Activated CD4-positive, alpha-beta T cell treated with anti-CD3 and anti-CD28 coated beads for 1 hour (primary cell): ENCODE measurements around the gene CORO1C.
A peak's percentile ranks its signal among the peaks of the same experiment; 100 is the strongest.
"Not testable (repeated sequence)": the region's sequence is repeated elsewhere in the genome, so short reads cannot be mapped to it uniquely, and the experiment has no call there.

Experiments used
- DNase-seq: peaks from one replicate; pipeline ENCODE4 v3.0.0-alpha.2; 2020

Gene CORO1C

DNA sequence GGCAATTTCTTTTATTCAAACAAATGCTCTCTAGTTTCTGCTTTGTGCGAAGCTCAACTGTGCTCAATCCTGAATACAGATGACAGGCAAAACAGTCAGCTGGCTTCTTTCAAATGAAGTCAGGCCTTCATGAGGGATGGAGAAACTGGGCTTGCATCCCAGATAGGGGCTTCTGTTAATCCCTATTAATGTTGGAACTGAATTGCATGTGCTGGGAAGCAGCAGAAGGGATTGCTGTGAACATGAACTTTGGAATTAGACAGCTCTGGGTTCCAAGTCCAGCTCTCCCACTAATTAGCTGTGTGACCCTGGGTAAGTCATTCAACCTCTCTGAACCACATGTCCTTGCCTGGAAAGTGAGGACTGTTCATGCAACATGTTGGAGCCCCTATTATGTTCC is 21.1 kb upstream of the CORO1C start:
- DNase-seq: no peak

DNA sequence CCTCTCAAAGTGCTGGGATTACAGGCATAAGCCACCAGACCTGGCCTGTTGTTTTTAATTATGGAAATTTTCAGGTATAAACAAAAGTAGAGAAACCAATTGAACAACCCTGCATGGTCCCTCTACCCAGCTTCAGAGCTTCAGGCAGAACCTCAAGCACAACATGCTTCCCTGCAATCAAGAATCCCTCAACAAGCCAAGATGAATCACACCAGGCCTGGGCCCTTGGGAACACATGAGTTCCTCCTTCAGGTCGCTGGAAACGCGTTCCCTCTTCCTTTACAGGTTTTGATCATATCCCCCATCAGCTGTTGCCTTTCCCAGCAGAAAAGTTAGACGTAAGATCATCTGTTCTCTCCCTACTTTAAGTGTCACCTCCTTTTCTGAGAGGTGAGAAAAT is 20.5 kb upstream of the CORO1C start:
- DNase-seq: no peak

DNA sequence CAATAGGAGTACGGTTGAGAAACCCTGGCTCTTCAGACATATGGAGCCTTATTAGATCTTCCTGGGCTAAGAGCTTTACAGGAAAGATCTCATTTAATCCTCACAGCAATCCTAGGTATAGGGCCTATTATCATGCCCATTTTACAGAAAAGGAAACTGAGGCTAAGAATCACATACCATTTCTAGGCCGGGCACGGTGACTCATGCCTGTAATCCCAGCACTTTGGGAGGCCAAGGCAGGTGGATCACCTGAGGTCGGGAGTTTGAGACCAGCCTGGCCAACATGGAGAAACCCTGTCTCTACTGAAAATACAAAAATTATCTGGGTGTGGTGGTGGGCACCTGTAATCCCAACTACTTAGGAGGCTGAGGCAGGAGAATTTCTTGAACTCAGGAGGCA is 19.7 kb upstream of the CORO1C start:
- DNase-seq: not testable (repeated sequence)

- DNase-seq: no peak
Measured at GRCh38 chr12:108750526-108750925, 19.2 kb upstream of the CORO1C start.

DNA sequence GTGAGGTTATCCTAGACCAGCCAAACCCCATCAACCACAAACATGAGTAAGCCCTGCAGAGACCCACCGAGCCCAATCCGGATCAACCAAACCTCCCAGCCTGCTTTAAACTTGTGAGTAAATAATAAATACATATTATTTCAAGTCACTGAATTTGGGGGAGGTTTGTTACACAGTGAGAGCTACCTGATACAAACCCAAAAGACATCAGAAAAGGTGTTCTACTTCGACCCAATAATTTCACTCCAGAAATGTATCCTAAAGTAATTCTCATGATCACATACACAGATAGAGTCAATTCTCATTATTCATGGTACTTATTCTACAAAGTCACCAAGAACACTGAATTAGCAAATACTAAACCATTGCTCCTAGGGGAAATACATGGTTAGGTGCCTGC is 16.2 kb upstream of the CORO1C start:
- DNase-seq: no peak

DNA sequence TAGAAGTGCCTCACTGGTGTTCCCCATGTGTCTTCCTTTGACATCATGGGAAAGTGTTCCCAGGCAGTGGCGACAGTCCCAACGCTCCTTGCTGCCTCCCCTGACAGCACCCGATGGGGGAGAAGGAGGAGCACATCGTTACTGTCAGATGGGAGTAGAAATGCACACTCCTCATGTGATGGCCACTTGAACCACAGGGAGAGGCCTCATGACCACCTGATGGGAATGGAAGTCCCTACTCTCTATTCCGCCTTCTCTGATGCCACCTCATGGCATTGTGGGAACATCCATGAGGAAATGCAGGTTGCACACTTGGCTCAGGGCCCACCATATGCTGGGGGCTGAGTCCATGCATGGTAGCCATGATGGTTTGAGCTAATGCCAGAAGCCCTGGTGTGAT is 14.3 kb upstream of the CORO1C start:
- DNase-seq: no peak

DNA sequence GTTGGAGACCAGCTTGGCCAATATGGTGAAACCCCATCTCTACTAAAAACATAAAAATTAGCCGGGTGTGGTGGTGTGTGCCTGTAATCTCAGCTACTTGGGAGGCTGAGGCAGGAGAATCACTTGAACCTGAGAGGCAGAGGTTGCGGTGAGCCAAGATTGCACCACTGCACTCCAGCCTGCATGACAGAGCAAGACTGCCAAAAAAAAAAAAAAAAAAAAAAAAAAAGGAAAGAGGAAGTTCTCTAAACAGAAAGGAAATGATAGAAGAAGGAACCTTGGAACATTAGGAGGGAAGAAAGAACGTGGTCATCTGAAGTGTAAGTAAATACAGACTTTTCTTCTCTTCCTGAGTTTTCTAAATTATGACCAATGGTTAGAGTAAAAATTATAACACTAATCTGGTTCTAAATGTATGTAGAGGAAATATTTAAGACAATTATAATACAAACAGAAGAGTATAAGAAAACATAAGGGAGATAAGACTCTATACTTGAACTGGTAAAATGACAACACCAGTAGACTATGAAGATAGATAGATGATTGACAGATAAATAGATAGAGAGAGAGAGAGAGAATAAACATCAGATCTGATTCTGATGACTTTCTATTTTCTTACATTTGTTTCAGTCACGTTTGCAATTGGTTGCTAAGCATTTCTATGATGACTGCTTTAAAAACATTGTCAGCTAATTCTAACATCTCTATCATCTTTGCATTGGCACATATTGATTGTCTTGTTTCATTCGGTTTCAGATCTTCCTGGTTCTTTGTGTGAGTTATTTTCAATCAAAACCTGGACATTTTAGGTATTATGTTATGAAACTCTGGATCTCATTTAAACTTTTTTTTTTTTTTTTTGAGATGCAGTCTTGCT is 12.9 kb upstream of the CORO1C start:
- DNase-seq: no peak

GRCh38 chr12:108738170-108738569 is 6.9 kb upstream of the CORO1C start:
- no peak for DNase-seq

- no peak for DNase-seq
Measured at GRCh38 chr12:108735855-108736254, 4.5 kb upstream of the CORO1C start.

DNA sequence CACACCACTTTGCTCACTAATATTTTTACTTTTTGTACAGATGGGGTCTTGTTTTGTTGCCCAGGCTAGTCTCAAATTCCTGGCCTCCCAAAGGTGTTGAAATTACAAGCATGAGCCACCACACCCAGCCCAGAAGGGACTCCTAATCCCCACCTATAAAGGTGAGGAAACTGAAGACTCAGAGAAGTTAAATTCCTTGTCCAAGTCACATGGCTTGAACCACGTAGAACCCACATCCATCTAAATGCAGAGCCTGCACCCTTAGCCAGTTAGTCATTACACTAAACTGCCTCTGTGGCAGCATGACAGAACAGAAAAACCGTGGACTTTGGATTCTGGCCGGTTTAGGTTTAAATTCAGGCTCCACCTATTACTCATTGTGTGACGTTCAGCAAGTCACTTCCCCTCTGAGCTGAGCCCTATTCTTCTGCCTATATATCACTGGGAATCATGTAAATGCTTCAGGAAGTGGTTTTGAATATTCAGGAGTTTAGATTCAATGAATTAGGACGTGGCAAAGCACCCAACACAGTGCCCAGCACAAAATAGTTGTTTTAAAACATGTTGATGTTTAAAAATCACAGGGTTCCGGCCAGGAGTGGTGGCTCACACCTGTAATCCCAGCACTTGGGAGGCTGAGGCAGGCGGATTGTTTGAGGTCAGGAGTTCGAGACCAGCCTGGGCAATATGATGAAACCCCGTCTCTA is 3.0 kb upstream of the CORO1C start:
- no peak for DNase-seq

DNA sequence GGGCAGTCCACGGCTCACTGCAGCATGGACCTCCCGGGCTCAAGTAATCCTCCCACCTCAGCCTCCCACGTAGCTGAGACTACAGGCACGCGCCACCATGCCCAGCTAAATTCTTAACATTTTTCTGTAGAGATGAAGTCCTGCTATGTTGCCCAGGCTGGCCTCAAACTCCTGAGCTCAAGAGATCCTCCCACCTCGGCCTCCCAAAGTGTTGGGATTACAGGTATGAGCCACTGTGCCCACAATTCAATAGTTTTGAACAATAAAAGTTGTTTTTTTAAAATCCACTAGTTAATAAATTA is 1.9 kb upstream of the CORO1C start:
- DNase-seq: not testable (repeated sequence)

GRCh38 chr12:108732489-108733229 is 1.3 kb upstream of the CORO1C start:
- DNase-seq: no peak

DNA sequence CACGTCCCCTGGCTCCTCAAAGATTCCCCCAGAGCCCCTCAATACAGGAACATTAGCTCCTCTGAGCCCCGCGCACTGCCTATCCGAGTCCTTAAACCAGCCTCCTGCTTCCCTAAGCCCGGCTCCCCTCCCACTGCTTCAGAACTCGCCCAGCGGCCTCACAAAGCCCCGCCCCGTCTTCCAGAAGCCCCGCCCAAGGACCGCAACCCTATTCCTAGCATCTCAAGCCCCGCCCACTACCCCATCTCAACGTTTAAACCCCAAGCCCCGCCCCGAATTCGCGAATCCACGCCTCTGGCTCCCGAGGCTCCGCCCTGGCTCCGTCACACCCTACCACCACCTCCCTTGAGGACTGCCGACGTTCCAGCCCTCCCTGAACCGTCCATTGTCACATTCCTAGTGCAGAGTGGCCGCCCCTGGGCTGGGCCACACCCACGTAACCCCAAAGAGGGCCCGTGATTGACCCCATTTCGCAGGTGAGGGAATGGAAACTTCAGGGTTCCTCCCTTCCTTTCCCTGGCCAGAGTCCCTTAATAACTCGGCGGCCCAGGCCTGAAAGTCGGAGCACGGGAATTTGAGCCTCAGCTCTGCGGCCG is 646 bp upstream of the CORO1C start:
- DNase-seq: peak; percentile 93

DNA sequence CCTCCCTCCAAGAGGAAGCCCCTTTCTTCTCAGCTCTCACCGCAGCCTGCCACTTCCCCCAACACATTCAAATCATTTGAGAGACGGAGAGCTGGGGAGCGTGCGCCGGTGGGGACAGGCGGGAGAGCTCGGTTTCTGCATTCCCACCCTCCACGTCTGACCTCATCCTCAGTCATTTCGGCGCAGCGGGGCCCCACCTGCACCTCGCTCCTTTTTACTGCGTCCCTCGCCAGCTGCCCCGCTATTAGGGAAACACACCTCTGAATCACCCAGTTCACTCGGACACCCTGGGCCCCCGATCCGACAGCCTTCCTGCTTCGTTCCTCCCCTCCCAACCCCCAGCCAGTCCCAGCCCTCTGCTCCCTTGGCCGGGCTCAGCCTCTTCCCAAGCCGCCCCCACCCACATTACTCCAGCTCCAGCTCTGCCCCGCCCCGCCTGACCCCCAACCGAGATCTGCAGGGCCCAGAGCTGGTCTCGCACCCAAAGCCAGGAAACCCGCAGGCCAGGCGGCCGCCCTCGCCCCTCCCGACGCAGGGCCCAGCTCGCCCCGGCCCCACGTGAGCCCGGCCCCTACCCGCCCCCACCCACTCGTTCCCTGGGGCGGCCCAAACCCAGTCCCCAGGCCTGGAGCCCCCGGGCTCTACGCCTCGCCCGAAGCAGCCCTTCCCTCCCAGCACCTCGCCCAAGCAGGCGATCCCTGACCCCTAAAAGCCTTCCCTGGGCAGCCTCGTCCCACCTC is 783 bp downstream of the CORO1C start:
- no peak for DNase-seq

- DNase-seq: no peak
Measured at GRCh38 chr12:108729612-108730364, 1.5 kb downstream of the CORO1C start.

DNA sequence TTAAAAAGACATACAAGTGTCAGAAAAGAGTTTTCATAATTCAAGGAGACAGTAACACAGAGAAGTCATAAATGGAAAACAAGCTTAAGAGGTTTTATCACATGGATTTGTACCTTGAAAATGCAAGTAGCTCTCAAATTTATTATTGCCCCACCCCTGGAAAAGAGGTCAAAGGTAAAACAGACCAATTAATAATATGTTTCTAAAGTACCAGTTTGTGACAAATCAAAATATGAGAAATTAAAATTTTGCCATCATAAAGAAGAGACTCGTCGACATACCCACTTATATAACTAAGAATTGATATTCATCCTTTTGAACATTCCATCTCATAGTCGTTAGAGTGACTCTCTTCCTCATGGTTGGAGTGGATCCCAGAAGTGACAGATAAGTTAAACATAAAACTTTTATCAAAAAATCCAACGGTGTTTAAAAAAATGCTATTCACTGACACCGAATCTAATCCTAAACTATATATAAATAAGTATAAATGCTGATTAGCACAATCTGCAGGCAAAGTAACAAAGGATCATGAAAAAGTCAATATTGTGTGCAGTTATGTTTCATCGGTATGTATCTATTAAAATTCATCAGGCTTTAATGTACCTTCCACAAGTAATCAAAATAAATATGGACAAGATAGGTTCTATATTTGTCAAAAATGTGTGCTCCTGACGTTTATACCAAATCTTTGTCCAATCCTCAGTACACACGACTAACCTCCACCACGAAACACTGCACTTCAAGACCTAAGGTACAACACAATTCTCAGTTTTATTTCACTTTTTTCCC is 2.3 kb downstream of the CORO1C start:
- no peak for DNase-seq

- DNase-seq: no peak
Measured at GRCh38 chr12:108727868-108728735, 3.2 kb downstream of the CORO1C start.

DNA sequence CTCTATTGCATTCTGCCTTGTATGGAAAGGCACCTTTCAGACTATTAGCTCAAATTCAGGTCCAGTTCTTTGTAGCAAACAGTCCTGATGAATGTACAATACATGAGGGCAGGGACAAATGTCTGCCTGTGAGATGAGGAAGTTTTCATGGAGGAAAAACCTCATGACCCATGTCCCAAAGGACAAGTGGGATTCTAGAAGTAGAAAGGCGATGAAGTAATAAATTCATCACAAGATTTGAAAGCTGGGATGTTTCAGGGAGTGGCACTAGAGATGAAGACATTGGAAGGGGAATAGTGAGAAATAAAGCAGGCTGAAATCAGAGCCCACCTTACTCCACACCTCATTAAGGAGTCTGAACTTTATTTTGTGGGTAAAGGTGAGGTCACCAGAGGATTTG is 4.2 kb downstream of the CORO1C start:
- no peak for DNase-seq

DNA sequence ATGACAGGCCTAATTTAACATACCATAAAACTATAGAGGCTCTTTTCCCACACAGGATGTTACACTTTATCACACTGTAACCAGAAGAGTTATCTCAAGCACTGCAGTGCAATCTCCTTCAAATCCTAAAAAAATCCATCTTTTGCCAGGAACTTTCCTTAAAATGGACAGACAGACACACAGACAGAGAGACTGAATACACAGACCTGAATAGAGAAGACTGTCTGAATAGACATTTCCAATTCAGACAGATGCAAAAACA is 6.5 kb downstream of the CORO1C start:
- no peak for DNase-seq
